SK-MEL-5 (cell line): ENCODE results near the gene PLEKHA5. TPM values are rescaled to one million over a fixed set of nuclear protein-coding genes. Genes with fewer than 3 reads are reported as not detected.

Source experiments
- DNase-seq: peaks from one replicate; pipeline ENCODE4 v3.0.0-alpha.2; 2016; ENCODE audit warnings: low read depth, low spot score
- in situ Hi-C: cut with HindIII; loops from 2 replicates; pipeline ENCODE4 v1.10.0; 2016; ENCODE audit warnings: low sequenced_read_pairs, high pct_unique_total_duplicates, low pct_unique_long_range_greater_than_20kb
- small RNA-seq, 2 experiments: library from RNA; depleted of rRNA; stranded (forward); fragments of <200 nt; gene quantifications; one replicate each; pipeline ENCODE3, GENCODE V24; 2014
- total RNA-seq: library from RNA; depleted of rRNA; stranded (reverse); fragments of >200 nt; shearing (Covaris generic); gene quantifications from 2 replicates; pipeline ENCODE4 v1.2.3, GENCODE V29; 2014

PLEKHA5 gene
- total RNA-seq, 1 experiment from 2014 or later: 236 TPM

DNA sequence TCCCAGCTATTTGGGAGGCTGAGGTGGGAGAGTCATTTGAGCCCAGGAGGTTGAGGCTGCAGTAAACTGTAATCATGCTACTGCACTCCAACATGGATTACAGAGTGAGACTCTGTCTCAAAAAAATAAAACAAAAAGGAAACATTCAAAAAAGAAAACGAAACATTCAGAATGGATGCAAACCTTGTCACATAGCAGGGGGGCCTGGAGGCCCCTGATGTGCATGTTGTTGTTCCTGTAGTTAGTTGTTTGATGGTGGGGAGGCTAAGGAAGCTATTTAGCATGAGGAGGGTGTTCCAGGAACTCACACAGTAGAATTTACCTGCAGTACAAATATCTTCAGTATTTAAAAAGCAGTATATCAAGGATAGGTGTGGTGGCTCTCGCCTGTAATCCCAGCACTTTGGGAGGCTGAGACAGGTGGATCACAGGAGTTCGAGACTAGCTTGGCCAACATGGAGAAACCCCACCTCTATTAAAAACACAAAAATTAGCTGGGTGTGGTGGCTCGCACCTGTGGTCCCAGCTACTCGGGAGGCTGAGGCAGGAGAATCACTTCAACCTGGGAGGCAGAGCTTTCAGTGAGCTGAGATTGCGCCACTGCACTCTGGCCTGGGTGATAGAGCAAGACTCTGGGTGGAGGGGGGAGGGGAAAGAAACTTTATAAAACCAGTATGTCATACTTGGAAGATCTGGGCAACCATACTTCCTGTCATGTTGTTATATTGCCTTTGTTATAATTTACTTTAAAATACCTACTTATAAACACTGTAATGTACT is 292.2 kb downstream of the PLEKHA5 start:
- in situ Hi-C loops: no loop called here
- no peak for DNase-seq

DNA sequence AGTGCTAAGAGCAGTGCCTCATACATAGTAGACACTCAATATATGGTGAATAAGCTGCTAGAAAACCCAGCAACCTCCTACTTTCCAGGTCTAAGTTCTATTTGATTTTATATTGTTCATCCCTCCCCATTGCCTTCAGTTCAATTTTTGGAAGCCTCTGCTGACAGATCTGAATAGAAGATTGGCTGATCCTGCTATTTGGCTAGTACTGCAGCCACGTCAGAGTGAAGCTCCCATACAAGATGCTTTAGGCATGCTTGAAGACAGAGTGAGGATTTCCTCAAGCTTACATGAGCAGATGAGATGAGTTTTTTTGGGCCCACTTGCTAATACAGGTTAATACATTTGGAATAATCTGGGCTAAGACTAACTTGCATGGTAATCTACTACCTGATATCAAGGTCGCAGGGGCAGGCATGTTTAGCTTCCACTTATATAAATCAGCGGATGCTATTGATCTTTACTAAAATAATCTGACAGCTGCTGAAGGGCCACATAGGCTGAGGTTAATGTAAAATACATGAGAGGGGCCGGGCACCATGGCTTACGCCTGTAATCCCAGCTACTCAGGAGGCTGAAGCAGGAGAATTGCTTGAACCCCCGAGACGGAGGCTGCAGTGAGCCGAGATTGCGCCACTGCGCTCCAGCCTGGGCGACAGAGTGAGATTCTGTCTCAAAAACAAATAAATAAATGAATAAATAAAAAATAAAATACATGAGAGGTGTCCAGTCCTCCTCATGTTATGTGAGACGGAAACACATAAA is 293.8 kb downstream of the PLEKHA5 start:
- in situ Hi-C loops: no loop called here

More for the DNA sequence above, 293.8 kb downstream of the PLEKHA5 start:
- DNase-seq: no peak

Small RNAs within 50 kb of the gene (small RNA-seq; reads per million reads assigned to genes)
- 0 reads per million in 2 experiments for gene AC091805.2
- 0 to 0.19 reads per million in 2 experiments for gene RN7SL67P
